SK-N-SH treated with all-trans-retinoic acid at 6 μM for 48 hours (cell line): ENCODE measurements around the gene CHKA.

Experiments used
- ESRRG ChIP-seq: fragments of 250-450 bp; sonication (Bioruptor Pico); IDR thresholded peaks from 2 replicates; pipeline ENCODE4 v1.6.1; 2021; ENCODE audit warnings: mild to moderate bottlenecking
- ISL1 ChIP-seq: fragments of 250-450 bp; sonication (Bioruptor Pico); IDR thresholded peaks from 2 replicates; pipeline ENCODE4 v2.1.2; 2022; ENCODE audit warnings: mild to moderate bottlenecking, moderate library complexity
- PPARA ChIP-seq: fragments of 250-450 bp; sonication (Bioruptor Pico); IDR thresholded peaks from 2 replicates; pipeline ENCODE4 v1.5.0; 2020; ENCODE audit warnings: mild to moderate bottlenecking, borderline replicate concordance
- SNAI2 ChIP-seq: fragments of 250-450 bp; sonication (Bioruptor Pico); IDR thresholded peaks from 2 replicates; pipeline ENCODE4 v1.5.0; 2020; ENCODE audit warnings: mild to moderate bottlenecking, moderate library complexity
- TOX ChIP-seq: fragments of 250-450 bp; sonication (Bioruptor Pico); IDR thresholded peaks from 2 replicates; pipeline ENCODE4 v1.8.0; 2021; ENCODE audit warnings: mild to moderate bottlenecking, moderate library complexity, borderline replicate concordance
- ZFP30 ChIP-seq: fragments of 450-650 bp; formaldehyde crosslinking; IDR thresholded peaks from 2 replicates; pipeline ENCODE4 v1.5.0; 2022; ENCODE audit warnings: mild to moderate bottlenecking, moderate library complexity
- ZNF565 ChIP-seq: fragments of 450-650 bp; formaldehyde crosslinking; conservative IDR thresholded peaks from 2 replicates; pipeline ENCODE4 v1.5.0; 2020; ENCODE audit warnings: low read depth, mild to moderate bottlenecking, moderate library complexity
- ZNF8 ChIP-seq: fragments of 450-650 bp; formaldehyde crosslinking; IDR thresholded peaks from 2 replicates; pipeline ENCODE4 v1.5.0; 2020; ENCODE audit warnings: mild to moderate bottlenecking, moderate library complexity
- TF ChIP-seq, protein P1 (sequence below): fragments of 250-450 bp; sonication (Bioruptor Pico); IDR thresholded peaks from 2 replicates; pipeline ENCODE4 v1.8.0; 2021; ENCODE audit warnings: low read depth, mild to moderate bottlenecking, moderate library complexity, borderline replicate concordance
- TF ChIP-seq, protein P2 (sequence below): fragments of 250-450 bp; sonication (Bioruptor Pico); IDR thresholded peaks from 2 replicates; pipeline ENCODE4 v1.8.0; 2020; ENCODE audit warnings: mild to moderate bottlenecking, moderate library complexity, borderline replicate concordance

GRCh38 chr11:68016161-68016903 lies 104.9 kb downstream of the CHKA start:
- no peak for TF ChIP-seq ZFP30
- TF ChIP-seq, protein P1, sequence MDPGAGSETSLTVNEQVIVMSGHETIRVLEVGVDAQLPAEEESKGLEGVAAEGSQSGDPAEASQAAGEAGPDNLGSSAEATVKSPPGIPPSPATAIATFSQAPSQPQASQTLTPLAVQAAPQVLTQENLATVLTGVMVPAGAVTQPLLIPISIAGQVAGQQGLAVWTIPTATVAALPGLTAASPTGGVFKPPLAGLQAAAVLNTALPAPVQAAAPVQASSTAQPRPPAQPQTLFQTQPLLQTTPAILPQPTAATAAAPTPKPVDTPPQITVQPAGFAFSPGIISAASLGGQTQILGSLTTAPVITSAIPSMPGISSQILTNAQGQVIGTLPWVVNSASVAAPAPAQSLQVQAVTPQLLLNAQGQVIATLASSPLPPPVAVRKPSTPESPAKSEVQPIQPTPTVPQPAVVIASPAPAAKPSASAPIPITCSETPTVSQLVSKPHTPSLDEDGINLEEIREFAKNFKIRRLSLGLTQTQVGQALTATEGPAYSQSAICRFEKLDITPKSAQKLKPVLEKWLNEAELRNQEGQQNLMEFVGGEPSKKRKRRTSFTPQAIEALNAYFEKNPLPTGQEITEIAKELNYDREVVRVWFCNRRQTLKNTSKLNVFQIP (CRISPR knock-in tag), result no peak
- no peak for TF ChIP-seq TOX (CRISPR knock-in tag)
- TF ChIP-seq ISL1 (CRISPR knock-in tag), result no peak
- no peak for TF ChIP-seq ZNF8
- TF ChIP-seq SNAI2 (CRISPR knock-in tag), result no peak
- TF ChIP-seq, protein P2, sequence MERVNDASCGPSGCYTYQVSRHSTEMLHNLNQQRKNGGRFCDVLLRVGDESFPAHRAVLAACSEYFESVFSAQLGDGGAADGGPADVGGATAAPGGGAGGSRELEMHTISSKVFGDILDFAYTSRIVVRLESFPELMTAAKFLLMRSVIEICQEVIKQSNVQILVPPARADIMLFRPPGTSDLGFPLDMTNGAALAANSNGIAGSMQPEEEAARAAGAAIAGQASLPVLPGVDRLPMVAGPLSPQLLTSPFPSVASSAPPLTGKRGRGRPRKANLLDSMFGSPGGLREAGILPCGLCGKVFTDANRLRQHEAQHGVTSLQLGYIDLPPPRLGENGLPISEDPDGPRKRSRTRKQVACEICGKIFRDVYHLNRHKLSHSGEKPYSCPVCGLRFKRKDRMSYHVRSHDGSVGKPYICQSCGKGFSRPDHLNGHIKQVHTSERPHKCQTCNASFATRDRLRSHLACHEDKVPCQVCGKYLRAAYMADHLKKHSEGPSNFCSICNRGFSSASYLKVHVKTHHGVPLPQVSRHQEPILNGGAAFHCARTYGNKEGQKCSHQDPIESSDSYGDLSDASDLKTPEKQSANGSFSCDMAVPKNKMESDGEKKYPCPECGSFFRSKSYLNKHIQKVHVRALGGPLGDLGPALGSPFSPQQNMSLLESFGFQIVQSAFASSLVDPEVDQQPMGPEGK (CRISPR knock-in tag), result no peak
- TF ChIP-seq PPARA (CRISPR knock-in tag), result no peak
- TF ChIP-seq ESRRG (CRISPR knock-in tag), result no peak
- TF ChIP-seq ZNF565 (CRISPR knock-in tag), result no peak
